HepG2 (cell line): ENCODE measurements around the gene ACSBG1. TPM values are rescaled to one million over a fixed set of nuclear protein-coding genes. Genes with fewer than 3 reads are reported as not detected.

ENCODE experiments used
- ATM ChIP-seq: fragments of 450-650 bp; IDR thresholded peaks from 2 replicates; pipeline ENCODE4 v1.7.1; 2017; ENCODE audit warnings: mild to moderate bottlenecking, borderline replicate concordance
- CEBPG ChIP-seq: IDR thresholded peaks from 2 replicates; pipeline ENCODE4 v1.6.1; 2016
- CHD2 ChIP-seq: IDR thresholded peaks from 2 replicates; pipeline ENCODE4 v1.6.1; 2011; ENCODE audit warnings: low read depth, low read length, improper control_type of control experiment
- CSRNP2 ChIP-seq: sonication (generic); formaldehyde crosslinking; conservative IDR thresholded peaks from 2 replicates; pipeline ENCODE4 v1.8.0; 2022; ENCODE audit warnings: low read depth, missing genetic modification reagents
- RAD21 ChIP-seq: fragments of 450-650 bp; formaldehyde crosslinking; IDR thresholded peaks from 2 replicates; pipeline ENCODE4 v1.5.0; 2020; ENCODE audit warnings: mild to moderate bottlenecking
- SALL1 ChIP-seq: sonication (generic); formaldehyde crosslinking; IDR thresholded peaks from 2 replicates; pipeline ENCODE4 v1.8.0; 2022; ENCODE audit warnings: mild to moderate bottlenecking, missing genetic modification reagents
- WIZ ChIP-seq: sonication (generic); formaldehyde crosslinking; IDR thresholded peaks from 2 replicates; pipeline ENCODE4 v1.5.1; 2020; ENCODE audit warnings: mild to moderate bottlenecking, missing genetic modification reagents
- ZBTB37 ChIP-seq: sonication (generic); formaldehyde crosslinking; IDR thresholded peaks from 2 replicates; pipeline ENCODE4 v1.4.0; 2020; ENCODE audit warnings: mild to moderate bottlenecking, missing genetic modification reagents
- ZHX2 ChIP-seq, 2 experiments: sonication (generic) in 1 of 2; formaldehyde crosslinking in 1 of 2; IDR thresholded peaks; 2 replicates each; pipeline versions ENCODE4 v1.6.1 to v1.9.0; 2014 to 2022; ENCODE audit warnings: antibody characterized with exemption in 1 of 2, borderline replicate concordance in 1 of 2, inconsistent platforms in 1 of 2, low read depth in 1 of 2, missing genetic modification reagents in 1 of 2
- ZNF615 ChIP-seq: sonication (generic); formaldehyde crosslinking; IDR thresholded peaks from 2 replicates; pipeline ENCODE4 v1.5.0; 2020; ENCODE audit warnings: mild to moderate bottlenecking, missing genetic modification reagents, borderline replicate concordance
- ZNF687 ChIP-seq: sonication (generic); formaldehyde crosslinking; IDR thresholded peaks from 2 replicates; pipeline ENCODE4 v1.5.1; 2020; ENCODE audit warnings: mild to moderate bottlenecking, missing genetic modification reagents, moderate library complexity
- ZNF780A ChIP-seq: sonication (generic); formaldehyde crosslinking; IDR thresholded peaks from 2 replicates; pipeline ENCODE4 v1.8.0; 2022; ENCODE audit warnings: mild to moderate bottlenecking, missing genetic modification reagents, moderate library complexity
- ZNF782 ChIP-seq: sonication (generic); formaldehyde crosslinking; IDR thresholded peaks from 2 replicates; pipeline ENCODE4 v1.4.0; 2020; ENCODE audit warnings: missing genetic modification reagents, mild to moderate bottlenecking, borderline replicate concordance
- ZNF792 ChIP-seq: IDR thresholded peaks from 2 replicates; pipeline ENCODE4 v1.6.1; 2016
- polyA plus RNA-seq, 8 experiments: library from polyadenylated mRNA; depleted of rRNA in 3 of 8; stranded (reverse) in 7 of 8; unstranded in 1 of 8; fragments of >200 nt; fragmentation: Illumina TruSeq in 4 of 8; extraction: Trizol in 4 of 8; gene quantifications; 2 replicates each; pipeline versions ENCODE4 v1.2.1 to v1.2.3, GENCODE V29; 2011 to 2016; ENCODE audit warnings: low read depth in 4 of 8, missing spikeins in 1 of 8, mixed read lengths in 1 of 8; ENCODE audit not compliant: insufficient read depth in 1 of 8
- total RNA-seq, 5 experiments: library from RNA; depleted of rRNA; stranded (reverse); fragments of >200 nt; fragmentation: Illumina TruSeq; extraction: Trizol; gene quantifications; 2 replicates each; pipeline ENCODE4 v1.2.3, GENCODE V29; 2016; ENCODE audit warnings: low read depth in 1 of 5

The ACSBG1 gene
- total and polyA plus RNA-seq, 2 of the 13 experiments (the other 11 are each of a cell fraction or from before 2014, with no cell fraction given) = 0.35 to 0.81 TPM

GRCh38 chr15:78241017-78241416 lies 6.7 kb upstream of the ACSBG1 start (continued):
- TF ChIP-seq ZNF615 (CRISPR knock-in tag) = no peak
- TF ChIP-seq ZNF792 (CRISPR knock-in tag) = no peak
- no peak for TF ChIP-seq WIZ
- no peak for TF ChIP-seq CHD2
- TF ChIP-seq SALL1 (CRISPR knock-in tag) = peak; percentile 23; the same call in 1 of the 2 replicates
- no peak for TF ChIP-seq ZBTB37
- peak; percentile 77 for TF ChIP-seq RAD21 (CRISPR knock-in tag)
- no peak for TF ChIP-seq ZNF780A
- TF ChIP-seq ZNF782 (CRISPR knock-in tag) = no peak
- TF ChIP-seq ZHX2 (IDR thresholded peaks at IDR 0.05; ENCODE audit: low read depth) = no peak
- no peak for TF ChIP-seq ZHX2 (CRISPR knock-in tag; IDR thresholded peaks at IDR 0.05; ENCODE audit: borderline replicate concordance)
- peak; percentile 25; the same call in 1 of the 2 replicates for TF ChIP-seq ZNF687 (CRISPR knock-in tag)
- TF ChIP-seq CSRNP2 (CRISPR knock-in tag) = no peak
- no peak for TF ChIP-seq ATM
- TF ChIP-seq CEBPG = peak; percentile 43; the same call in 1 of the 2 replicates
